Activated CD8-positive, alpha-beta memory T cell treated with anti-CD3 and anti-CD28 coated beads, Interleukin-2, amount 50 U/mL, for 1 hour (primary cell): ENCODE measurements around the gene ITPKA.

Source experiments
- DNase-seq: peaks from one replicate; pipeline ENCODE4 v3.0.0-alpha.2; 2020; ENCODE audit errors: extremely low read depth

The ITPKA gene

DNA sequence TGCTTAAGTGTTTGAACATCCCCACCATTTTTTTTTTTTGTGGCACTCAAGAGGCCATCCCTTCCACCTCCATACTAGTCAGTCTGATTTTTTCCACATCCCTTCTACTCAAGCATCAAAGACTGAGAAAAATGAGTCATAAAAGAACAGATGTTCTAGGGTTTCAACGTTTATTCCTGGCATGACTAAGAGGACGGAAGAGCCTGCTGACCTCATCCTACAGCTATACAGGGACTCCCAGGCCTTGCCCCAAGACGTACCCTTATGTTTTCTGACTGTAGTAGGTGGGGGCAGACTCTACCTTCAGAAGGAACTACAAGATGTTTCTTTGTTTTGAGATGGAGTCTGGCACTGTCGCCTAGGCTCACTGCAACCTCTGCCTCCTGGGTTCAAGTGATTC lies 3.3 kb upstream of the ITPKA start:
- no peak for DNase-seq

DNA sequence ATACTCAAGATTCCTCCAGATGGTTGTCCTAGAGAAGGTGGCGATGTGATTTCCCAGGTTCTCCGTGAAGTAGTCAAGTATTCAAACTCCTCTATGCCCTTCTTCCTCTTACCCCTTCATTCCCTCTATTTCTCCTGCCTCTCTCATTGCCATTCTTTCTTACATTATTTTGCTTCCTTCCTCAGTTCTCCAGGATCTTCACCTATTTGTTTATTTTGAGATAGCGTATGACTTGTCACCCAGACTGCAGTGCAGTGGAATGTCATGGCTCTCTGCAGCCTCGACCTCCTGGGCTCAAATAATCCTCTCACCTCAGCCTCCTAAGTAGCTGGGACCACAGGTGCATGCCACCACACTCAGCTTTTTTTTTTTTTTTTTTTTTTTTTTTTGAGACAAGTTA lies 1.8 kb upstream of the ITPKA start:
- DNase-seq: no peak

DNA sequence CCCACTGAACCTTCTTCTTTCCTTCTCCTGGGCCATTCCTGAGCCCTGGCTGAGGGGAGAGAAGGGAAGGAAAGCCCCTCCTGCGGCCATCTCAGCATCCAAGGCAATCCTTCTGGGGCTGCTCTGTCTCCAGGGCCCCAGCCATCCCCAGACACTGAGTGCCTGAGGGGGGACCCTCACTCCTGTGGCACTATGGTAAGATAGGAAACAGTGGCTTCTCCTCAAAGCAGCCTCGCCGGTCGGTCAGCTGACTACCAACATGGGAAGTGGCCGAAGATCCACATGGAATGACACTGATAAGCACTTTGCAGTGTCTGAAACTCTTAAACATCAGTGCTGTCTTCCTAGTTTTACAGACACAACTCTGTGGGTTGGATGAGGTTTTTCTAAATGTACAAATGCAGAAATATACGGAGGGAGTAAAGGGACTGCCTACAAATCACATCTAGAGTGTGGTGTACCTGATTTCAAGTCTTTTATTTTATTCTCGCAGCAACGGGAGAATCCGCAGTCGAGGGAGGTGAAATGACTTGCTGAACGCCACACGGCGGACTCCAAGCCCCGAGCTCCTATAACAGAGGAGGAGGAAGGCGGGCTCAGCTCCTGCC lies 973 bp upstream of the ITPKA start:
- no peak for DNase-seq

DNA sequence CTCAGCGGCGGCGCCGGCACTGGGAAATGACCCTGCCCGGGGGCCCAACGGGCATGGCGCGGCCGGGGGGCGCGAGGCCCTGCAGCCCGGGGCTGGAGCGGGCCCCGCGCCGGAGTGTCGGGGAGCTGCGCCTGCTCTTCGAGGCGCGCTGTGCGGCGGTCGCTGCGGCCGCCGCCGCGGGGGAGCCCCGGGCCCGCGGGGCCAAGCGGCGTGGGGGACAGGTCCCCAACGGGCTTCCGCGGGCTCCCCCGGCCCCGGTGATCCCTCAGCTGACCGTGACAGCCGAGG lies 172 bp downstream of the ITPKA start:
- DNase-seq: no peak

DNA sequence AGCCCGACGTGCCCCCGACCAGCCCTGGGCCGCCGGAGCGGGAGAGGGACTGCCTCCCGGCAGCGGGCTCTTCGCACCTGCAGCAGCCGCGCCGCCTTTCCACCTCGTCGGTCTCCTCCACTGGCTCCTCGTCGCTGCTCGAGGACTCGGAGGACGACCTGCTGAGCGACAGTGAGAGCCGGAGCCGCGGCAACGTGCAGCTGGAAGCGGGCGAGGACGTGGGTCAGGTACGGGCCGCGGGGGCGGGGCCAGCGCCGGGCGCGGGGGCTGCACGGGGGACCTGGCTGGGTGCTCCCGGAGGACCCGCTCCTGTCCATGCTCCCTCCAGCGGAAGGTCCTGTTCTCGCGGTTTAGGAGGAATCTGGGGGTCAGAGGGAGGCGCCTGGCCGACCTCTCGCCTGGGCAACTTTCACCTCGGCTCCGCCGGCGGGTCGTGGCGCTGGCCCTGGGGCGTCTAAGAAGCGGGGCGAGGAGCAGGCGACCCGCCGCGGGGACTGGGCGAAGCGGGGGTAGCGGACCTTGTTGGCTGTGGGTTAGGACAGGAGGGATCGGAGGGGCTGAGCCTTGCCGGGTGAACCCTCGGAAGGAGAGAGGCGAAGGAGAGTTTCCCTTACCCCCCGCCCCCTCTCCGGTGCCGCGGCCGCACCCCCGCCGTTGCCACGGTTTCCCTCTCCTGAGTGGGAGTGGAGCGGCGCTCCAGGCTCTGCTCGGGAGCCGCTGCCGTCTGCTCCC lies 682 bp downstream of the ITPKA start:
- no peak for DNase-seq

DNA sequence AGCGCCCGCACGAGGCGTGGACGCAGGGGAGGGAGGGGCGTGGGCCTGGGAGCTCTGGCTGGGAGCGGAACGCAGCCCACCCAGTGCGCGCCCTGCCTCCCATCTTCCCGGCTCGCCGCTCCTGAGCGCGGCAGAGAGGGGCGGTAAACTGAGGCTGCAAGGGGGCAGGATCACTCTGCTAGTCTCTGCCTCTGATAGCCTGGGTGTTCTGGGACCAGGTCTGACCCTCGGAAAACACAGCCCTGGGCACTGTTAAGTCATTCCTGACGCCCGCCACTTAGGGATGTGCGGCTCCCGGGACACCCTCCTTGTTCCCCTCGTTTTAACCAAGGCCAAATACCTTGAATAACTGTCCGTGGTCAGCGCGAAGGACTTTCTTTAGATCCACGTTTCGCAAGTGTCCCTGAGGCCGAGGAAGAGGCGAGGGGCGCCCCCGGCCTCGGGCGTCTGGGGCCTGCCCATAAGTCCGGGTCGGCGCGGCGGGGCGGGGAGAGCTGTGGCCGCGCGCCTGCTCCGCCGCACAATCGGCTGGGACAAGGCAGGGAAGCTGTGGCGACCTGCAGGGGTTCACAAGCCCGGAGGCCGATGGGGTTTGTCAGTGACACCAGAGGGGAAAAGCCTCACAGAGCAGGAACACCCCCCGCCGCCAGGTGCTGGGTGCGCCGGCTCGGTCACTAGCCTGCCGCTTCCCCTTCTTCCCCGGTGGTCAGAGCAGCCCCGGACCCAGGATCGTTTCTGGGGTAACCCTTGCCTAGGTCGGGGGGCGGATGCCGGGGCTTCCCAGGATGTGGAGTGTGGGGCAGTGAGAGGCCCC lies 1.5 kb downstream of the ITPKA start:
- no peak for DNase-seq

DNA sequence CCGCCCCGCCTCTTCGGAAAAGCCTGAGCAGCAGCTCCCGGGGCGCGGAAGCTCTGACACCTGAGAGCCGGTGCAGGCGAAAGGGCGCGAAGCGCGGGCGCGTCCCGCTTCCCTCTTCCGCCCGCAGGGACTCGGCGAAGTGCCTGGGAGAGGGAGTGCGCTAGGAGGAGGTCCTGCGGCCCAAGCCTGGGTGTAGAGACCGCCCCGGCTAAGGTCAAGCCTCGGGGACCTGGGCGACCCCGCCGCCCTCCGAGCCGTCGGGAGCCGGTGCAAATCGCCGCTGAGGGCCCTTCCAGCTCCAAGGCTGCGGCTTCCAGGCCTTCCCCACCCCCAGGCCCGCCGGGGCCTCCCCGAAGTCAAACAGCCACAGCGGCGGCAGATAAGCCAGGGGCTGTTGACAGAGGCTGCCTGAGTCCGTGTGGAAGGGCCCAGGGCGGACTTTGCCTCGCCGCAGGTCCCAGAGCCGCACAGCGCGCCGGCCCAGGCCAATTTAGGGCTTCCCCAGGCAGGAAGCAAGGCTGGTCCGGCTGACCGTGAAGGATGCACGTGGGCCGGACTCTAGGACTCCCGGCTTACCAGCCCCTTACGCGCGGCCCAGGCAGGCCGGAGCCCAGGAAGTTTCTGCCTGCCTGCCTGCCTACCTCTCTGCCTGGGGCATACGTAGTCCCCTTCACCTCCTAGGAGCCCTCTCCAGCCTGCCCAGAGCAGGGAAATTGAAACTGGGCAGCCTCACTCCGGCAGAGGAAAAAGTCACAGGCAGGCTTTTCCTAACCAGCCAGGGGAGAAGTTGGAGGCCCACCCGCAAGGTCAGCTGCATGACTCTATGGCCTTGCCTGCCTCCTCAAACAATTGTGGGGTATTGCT lies 2.3 kb downstream of the ITPKA start:
- DNase-seq: no peak

DNA sequence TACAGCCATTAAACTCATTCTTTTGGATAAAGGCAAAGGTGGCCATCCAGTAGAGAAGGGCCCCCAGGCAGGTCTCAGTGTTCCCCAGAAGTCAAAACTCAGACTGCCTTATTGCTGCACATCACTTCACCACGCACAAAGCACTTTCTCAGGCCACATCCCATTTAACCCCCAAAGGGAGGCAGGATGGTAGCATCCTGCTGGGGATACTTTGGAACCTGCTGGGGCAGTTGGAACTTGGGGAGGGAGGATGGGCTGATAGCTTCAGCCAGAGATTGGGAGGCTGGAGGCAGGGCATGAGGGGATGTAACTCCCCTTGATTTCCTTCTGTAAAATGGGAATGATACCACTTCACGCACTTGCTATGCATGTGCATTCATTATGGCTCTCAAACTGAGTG lies 5.0 kb downstream of the ITPKA start:
- no peak for DNase-seq

DNA sequence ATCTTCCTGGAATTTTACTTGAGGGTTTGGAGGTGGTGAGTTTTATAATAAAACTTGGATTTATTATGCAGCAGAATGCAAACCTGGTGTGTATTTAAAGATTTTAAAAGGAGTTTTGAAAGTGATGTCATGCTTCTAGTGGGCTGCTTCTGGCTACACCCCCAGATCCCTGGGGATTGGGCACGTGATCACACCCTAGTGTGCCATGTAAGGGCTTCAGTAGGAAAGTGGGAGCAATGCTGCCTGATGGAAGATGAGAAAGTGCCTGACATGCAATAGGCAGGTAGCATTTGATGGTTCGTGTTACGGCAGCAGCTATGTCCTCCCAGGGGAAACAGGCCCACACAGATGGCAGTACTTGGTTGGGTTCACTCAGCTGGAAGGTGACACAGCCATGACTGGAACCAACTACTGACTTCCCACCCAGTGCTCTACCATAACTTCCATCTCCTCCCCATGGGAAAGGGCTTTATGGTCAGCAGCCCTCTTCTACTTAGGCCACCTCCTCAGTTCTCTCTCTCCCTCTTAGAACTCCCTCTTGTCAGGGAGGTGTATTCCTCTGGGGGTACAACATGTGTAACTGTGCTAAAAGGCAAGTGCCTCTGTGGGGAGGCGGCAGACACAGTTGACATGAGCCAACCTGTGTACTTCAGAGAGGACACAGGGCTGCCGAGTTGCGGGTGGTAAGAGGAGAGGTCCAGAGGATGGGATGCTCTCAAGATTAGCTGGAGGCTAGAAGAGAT lies 5.6 kb downstream of the ITPKA start:
- DNase-seq: no peak

DNA sequence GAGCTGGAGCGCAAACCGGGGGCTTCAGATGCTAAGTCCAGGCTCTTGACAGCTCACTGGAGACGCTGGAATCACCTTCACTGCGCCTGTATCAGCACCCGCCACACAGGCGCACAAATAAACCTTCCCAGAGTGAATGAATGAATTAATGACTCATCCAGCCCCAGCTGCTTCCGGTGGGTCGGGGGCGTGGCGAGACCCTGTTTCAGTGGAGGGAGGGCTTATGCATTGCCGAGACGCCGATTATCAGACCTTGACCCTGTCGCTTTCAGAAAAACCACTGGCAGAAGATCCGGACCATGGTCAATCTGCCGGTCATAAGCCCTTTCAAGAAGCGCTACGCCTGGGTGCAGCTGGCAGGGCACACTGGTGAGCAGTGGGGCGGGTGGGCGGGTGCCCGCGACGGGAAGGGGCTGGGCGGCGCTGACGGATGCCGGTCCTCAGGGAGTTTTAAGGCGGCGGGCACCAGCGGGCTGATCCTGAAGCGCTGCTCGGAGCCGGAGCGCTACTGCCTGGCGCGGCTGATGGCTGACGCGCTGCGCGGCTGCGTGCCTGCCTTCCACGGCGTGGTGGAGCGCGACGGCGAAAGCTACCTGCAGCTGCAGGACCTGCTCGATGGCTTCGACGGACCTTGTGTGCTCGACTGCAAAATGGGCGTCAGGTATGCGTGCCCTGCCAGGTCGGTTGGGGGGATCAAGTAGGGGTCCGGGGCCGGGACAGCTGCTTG lies 7.7 kb downstream of the ITPKA start:
- no peak for DNase-seq

DNA sequence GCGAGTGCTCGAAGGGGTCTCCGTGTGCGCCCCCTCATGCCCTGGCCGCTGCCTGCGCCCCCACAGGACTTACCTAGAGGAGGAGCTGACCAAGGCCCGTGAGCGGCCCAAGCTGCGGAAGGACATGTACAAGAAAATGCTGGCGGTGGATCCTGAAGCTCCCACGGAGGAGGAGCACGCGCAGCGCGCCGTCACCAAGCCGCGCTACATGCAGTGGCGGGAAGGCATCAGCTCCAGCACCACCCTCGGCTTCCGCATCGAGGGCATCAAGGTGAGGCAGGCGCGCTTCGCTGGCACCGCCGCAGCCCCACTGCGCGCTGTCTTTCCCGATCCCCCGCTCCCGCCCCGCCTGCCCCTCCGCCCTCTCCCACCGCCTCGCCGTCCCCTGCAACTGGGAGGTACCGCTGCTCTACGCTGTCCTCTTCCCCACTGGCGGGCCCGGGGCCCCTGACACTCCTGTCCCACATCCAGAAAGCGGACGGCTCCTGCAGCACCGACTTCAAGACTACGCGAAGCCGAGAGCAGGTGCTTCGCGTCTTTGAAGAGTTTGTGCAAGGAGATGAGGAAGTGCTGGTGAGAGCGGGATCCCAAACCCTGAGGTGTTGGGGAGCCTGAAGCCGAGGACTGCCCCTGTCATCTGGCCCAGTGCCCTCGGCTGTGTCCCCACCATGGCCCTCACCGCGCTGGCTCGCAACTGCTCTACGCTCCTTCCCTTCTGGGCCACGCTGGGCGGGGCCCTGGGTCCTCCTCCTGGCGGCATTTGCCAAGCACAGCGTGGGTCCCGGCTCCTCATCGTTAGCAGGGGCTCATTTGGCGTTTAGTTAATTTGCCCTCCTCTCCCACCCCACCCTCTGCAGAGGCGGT lies 8.5 kb downstream of the ITPKA start:
- DNase-seq: no peak

DNA sequence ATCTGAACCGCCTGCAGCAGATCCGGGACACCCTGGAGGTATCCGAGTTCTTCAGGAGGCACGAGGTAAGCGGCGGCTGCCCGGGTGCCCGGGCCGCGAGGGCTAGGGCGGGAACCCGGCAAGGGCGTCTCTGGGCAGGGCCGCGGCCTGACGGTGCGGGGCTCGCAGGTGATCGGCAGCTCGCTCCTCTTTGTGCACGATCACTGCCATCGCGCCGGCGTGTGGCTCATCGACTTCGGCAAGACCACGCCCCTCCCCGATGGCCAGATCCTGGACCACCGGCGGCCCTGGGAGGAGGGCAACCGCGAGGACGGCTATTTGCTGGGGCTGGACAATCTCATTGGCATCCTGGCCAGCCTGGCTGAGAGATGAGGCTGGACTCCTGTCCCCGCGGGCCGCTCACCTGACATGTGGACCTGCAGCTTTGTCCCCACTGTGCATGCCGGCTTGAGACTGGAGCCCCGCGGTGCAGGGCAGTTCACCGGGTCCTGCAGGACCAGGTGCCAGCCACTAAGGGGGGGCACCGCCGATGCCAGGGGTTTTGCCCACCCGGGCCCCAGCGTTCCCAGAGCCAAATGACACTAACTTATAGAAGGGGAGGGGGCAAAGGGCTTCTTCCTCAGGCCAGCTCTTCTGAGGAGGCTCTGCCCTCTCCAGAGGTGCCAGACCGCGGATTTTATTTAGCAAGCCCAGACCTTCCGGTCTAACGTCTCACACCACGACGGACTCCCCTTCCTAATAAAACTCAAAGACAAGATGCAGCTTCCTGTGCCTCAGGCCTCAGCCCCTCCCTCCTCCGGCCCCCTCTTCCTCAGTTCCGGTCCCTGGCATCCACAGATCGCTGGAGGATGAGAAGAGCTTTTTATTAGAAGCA lies 9.4 kb downstream of the ITPKA start:
- no peak for DNase-seq

DNA sequence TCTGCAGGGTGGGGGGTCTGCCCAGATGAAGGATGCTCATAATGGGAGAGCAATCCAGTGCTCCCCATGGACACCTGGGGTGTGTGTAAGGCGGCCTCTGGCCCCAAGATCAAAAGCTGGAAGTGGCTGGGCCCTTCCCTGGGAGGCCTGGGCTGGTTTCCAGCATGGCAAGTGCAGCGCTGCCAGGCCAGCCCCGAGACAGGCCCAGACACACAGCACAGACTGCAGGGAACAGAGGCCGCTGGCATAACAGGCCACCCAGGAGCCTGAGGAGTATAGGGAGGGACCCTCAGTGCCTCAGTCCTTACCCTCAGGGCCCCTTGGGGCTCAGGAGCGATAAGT lies 10.0 kb downstream of the ITPKA start:
- no peak for DNase-seq

DNA sequence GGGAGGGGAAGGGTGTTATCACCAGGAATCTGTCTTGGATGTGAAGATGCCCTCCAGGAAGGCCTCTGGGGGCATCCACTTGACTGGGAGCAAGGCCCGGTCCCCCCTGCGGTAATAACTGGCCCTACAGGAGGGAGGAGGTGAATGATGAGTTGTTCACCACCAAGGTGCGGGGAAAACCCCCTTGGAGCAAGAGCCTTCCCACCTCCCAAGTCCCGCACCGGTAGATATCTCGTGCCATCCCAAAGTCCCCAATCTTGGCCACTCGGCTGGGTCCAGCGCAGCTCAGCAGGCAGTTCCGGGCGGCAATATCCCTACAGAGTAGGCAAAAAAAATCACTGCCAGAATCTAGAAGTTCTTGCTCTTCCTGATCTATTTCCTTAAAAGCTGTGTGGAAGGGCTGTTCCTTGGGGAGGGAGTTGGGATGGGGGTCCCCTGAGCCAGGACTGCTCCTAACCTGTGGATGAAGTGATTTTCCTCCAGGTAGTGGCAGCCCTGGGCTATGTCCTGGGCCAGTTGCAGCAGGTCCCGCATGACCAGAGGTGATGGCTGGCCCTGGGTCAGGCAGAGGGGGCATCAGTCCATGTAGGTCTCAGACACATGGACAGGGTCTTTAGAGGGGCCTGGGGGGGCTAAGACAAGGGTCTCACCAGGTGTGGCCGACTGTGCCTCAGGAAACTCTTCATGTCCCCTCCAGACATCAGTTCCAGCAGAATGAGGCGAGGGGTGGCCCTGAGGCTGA lies 11.2 kb downstream of the ITPKA start:
- DNase-seq: no peak

DNA sequence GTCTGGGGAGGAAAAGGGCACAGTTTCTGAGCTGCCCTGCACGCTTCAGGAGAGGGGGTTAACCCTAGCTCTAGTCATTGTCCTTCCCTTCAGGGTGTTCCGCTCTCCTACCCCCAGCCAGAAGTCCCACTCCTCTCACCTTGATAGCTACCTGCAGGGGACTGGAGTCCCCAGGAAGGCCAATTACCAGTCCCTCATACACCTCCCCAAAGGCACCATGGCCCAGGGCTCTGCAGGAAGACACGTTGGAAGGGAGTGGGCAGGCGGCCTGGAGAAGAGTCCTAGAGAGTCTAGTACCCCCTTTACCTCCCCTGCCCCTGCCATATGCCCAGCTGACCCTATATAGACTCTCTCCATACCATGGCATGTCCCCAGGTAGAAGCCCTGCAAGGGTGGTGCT lies 12.1 kb downstream of the ITPKA start:
- DNase-seq: no peak

DNA sequence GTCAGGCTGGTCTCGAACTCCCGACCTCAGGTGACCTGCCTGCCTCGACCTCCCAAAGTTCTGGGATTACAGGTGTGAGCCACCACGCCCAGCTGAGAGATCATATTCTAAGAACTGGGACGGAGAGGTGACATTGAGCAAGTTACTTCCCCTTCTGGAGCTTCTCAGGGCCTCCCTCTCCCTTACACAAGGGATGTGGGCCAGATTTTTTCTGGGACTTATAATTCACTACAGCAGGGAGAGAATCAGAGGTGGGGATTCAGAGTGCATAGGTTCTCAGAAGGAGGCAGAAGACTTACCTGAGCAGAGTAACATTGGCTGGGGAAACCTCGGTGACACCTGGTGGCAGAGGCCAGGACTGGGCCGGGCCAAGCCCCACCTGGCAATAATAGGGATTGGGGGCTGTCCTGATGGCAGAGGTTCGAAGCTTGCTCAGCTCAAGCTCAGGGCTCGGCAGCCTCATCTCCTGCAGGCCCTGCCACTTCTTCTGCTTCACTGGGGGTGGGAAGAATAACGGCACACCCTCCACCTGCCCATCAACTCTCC lies 13.2 kb downstream of the ITPKA start:
- DNase-seq: no peak

DNA sequence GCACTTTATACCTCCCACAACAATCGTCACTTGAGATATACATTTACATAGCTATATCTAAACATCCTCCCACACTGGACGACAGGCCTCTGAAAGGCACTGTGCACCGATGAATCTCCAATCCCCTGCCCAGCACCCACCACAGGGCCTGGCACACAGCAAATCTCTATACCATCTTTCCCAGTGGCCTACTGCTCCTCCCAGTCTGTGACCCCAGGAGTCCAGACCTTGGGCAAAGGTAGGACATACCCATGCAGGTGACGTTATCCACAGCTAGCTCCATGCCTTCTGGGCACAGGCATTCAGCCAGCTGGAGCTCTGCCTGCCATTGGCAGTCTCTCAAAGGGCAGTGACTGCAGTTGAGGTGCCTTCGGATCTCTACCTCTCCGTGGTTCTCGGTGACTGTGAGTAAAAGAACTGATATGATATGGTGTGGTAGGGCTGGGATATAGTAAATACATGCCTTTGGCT lies 14.2 kb downstream of the ITPKA start:
- no peak for DNase-seq

DNA sequence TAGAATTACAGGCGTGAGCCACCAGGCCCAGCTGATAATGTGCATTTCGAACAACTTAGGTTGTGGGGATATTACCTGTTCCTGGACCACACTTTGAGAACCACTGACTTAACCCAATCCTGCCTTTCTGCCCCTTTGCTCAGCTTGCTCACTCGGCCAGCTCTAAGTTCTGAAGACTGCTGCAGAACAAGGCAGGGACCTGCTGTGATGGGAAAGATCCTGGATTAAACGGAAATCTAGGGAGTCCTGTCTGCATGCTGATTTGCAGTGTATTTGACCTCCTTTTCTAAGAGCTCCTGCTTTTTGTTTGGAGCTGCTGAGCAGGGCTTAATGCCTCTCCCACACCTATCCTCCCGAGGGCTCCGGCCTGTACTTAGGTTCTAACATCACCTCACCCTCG lies 17.1 kb downstream of the ITPKA start:
- no peak for DNase-seq
